Stimulated activated CD8-positive, alpha-beta memory T cell treated with anti-CD3 and anti-CD28 coated beads, Interleukin-12 subunit alpha, Interleukin-12 subunit beta, amount 100 ng/mL, for 4 hours (primary cell): Measurements from ENCODE around the gene PCGF3.
"Not testable (repeated sequence)": the region's sequence is repeated elsewhere in the genome, so short reads cannot be mapped to it uniquely, and the experiment has no call there.

ENCODE experiments used
- DNase-seq: peaks from one replicate; pipeline ENCODE4 v3.0.0-alpha.2; 2020; ENCODE audit warnings: low read depth

PCGF3 gene

DNA sequence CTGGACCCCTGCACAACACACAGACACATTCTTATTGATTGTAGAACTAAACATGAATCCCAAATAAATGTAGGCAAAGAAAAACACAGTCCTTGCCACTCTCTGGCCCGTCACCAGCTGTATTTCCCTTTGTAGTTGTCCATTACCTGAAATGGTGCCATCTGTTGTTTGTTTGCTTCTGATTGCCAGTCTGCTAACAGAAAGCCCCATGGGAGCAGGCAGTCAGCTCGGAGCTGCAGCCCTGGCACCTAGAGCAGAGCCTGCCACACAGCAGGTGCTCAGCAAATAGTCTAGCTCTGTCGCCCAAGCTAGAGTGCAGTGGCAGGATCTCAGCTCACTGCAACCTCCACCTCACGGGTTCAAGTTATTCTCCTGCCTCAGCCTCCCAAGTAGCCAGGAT, 91.4 kb downstream of the PCGF3 start:
- no peak for DNase-seq

DNA sequence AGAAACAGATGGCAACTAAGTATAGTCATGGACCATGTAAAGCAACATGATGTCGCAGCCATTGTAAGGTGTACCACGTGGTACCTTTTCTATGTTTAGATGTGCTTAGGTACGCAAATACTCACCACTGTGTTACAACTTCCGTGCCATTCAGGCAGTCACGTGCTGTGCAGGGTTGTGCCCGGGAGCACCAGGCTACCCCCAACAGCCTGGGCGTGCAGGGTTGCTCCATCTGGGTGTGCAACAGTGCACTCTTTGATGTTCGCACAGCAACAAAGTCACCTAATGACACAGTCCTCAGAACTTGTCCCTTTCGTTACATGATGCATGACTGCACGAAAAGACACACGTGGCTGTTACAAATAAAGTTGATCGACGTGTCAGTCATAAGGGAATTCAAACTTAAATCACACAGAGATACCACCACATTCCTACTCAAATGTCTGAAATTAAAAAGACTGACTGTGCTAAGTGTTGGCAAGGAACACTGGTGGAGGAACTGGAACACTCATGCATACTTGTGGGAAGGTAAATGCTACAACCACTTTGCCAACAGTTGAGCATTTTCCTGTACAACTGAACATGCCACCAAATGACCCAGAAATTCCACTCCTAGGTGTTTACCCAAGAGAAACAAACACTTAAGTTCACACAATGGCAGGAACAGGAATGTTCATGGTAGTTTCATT, 95.9 kb downstream of the PCGF3 start:
- no peak for DNase-seq

DNA sequence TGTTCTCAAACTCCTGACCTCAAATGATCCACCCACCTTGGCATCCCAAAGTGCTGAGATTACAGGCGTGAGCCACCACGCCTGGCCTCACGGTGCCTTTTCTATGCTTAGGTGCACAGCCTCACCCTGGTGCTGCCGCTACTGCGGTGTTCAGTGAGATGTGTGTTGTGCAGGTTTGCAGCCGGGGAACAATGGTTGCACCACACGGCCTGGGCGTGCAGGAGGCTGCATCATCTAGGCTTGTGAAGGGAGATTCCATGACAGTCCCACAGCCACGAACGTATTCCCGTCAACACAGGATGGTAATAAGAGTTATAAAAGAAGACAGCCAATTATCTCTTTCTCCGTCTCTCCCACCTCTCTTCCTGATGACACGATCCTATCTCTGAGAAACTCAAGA, 98.3 kb downstream of the PCGF3 start:
- no peak for DNase-seq

DNA sequence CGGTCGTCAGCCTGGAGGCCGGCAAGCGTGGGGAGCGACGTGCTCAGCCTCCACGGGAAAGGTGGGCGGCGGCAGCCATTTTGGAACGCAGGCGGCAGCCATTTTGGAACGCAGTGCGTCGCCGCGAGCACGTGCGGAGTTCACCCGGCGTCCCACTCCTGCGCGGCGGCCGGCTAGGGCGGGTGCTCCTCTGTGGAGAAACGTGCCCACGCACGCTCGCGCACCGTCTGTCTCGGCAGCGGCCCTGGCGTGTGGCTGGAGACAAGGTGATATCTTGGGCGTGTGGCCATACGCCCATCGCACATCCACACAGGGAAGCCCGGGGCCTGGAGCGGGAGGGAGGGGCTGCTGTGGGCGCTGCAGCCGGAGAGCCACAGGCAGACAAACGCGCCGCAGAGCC, 99.2 kb downstream of the PCGF3 start:
- no peak for DNase-seq

DNA sequence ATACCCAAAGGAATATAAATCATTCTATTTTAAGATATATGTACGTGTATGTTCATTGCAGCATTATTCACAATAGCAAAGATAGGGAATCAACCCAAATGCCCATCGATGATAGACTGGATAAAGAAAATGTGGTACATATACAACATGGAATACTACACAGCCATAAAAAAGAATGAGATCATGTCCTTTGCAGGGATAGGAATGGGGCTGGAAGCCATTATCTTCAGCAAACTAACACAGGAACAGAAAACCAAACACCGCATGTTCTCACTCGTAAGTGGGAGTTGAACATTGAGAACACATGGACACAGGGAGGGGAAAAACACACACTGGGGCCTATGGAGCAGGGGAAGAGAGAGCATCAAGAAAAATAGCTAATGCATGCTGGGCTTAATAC, 101.3 kb downstream of the PCGF3 start:
- not testable (repeated sequence) for DNase-seq

DNA sequence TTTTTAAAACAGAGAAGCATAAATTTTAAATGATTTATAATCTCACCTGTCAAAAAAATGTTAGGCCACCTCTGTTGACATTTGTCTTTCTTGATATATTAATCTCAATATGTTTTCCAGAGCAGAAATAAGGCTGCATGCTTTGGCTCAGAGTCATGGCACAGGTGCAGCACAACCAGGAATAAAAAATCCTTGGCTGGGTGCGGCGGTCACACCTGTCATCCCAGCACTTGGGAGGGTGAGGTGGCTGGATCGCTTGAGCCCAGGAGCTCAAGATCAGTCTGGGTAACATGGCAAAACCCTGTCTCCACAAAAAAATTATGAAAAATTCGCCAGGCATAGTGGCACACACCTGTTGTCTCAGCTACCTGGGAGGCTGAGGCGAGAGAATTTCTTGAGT, 102.2 kb downstream of the PCGF3 start:
- DNase-seq: no peak

DNA sequence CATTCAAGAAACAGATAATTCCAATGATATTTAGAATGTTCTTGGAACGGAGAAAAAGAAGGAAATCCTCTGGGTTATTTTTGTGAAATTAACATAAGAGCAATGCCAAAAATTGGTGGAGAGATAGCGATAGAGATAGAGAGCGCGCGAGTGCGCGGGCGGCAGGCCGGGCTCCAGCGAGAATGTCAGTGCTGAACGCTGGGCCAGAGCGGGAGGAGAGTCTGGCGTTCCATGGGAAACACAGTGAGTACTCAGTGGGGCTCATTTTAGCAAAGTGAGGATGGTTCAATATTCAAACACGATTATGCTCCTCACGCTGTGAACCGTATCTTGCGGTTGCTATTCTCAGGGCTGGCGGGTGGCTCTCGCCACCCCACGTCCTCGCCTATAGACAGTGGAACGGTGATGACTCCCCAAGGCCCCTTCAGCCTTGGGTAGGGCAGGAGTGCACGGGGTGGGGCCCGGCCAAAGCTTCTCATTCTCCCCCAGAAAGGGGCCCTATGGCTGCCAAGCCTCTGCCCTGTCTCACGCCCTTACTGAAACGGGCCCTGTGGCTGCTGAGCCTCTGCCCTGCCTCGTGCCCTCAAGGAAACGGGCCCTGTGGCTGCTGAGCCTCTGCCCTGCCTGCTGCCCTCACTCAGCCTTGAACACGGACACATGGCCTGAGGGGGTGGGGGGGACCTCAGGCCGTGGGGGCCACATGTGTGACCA, 103.4 kb downstream of the PCGF3 start:
- DNase-seq: no peak

DNA sequence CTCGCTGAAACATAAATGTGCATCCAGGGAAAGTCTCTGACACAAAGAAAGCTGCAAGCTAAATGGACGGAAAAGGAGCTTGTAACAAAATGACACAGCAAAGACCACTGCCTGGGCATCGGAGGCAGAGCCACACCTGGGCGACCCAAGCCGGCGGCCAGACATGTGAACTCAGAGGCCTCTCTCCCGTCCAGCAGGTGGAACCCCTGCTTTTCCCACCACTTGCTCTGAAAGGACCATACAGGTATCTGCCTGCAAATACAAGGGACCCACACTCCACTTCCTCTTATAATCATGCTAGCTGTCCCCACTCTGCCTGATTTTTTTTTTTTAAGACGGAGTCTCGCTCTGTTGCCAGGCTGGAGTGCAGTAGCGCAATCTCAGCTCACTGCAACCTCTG, 108.3 kb downstream of the PCGF3 start:
- no peak for DNase-seq

DNA sequence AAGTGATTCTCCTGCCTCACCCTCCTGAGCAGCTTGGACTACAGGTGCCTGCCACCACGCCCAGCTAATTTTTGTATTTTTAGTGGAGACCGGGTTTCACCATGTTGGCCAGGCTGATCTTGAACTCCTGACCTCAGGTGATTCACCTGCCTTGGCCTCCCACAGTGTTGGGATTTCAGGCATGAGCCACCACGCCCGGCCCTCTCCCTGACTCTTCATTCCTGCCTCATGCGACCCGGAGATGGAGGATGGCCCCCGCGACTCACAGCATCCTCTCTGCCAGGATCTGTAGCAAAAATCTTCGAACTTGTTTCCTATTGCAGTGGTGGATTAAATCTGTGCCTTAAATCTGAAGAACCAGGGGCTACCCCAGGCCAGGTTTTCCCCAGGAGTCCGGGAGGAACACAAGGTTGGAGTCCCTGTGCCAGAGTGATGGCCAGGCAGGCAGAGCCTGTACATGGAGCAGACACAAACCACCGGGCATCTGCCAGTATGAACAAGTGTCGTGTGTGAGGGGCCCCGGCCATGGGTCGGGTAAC, 108.7 kb downstream of the PCGF3 start:
- DNase-seq: no peak

DNA sequence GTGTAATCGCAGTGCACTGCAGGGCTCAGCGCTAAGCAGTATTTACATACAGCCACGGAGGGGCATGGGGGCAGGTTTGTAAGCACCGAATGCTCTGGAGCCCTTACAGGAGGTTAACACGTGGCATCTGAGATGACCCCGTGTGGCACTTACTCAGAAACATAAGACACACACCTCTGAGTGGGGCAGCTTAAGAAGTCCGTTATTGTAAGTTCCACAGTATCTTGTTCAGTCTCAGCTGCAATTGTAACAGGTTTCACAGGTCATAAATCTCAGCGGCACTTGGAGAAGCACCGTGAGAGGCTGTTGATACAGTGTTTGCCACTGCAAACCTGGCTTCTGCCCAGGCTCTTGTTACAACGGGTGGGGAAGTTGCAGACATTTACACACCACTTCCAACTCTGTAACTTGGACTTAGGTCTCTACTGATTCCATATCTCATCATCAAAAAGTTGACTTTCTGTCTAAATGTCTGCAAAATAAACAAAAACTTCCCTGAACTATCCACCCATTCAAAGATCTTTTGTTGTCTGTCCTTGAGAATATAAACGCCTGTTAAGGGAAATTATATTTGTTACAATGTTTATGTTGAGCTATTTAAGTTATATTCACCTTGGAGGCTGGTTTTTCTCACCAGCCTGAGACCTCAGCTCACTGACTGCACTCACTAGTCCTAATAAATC, 110.0 kb downstream of the PCGF3 start:
- DNase-seq: no peak

DNA sequence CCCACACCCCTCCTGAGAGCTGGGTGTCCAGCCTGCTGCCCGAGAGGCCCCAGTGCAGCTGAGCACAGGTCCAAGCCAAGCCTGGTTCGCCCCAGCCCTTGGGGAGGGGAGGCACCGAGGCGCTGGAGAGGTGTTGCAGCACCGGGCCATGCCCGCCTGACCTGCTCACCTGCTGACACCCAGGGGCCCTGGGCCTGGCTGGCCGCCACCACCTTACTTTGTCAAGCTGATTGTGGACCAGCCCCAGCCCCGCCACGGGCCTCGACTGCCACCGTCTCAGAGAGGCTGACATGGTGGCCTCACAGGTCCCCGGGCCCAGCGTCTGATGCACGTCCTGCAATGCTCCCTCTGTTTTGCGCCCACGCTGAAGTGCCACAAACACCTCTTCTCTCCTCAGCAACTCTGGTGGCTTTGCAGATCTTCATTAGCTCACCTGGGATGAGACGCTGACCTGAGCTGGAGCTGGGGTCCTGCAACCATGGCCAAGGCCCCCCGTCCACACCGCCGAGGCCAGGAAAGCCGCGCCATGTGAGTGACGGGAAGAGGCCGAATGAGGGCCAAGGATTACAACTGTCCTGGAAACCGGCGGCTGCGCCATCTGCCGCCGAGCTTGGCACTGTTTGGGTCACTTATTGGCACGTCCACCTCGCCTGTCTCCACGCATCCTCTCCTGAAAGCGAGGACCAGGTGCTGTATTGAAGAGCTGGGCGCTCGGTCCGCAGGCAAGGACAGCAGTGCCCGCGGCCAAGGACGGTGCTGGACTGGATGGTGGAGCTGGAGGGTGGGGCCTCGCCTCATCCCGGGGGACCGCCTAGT, 112.7 kb downstream of the PCGF3 start:
- no peak for DNase-seq

DNA sequence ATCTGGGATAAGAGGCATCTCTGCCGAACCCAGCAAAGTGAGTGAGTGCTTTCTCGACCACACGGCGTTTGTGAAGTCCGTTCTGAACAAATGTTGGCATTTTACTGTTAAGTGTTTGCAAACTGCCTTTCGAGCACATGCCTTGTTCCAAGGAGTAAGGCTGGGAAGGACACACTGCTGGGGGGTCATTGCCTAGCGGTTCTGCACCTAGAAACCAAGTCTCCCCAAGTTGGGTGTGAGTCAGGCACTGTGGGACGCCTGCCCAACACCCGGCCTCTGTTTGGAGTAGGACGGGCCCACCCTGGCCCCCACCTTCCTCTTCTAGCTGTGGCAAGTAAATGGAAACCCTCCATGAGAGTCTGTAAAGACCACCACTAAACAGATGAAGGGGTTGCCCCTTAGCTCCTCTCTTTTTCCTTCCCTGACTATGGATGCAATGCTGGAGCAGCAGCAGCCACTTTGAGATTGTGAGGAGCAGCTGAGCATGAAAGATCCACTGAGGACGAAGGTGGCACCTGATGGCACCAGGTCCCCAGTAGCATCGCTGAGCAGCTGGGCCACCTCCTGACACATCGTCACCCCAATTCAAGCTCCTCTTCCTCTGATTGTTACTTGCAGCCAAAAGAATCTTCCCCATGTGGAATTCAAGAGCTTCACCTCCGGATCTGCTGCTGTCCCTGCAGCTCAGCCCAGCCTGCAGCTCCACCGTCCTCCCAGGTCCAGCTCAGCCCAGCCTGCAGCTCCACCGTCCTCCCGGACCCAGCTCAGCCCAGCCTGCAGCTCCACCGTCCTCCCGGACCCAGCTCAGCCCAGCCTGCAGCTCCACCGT, 114.0 kb downstream of the PCGF3 start:
- no peak for DNase-seq
